Non-pigmented ciliary epithelial cell (primary cell): Measurements from ENCODE around the gene HMGCS2.
A peak's percentile ranks its signal among the peaks of the same experiment; 100 is the strongest.

Experiments
- DNase-seq: peaks from one replicate; pipeline ENCODE4 v3.0.0-alpha.2; 2010; ENCODE audit warnings: low read depth

Gene HMGCS2

DNA sequence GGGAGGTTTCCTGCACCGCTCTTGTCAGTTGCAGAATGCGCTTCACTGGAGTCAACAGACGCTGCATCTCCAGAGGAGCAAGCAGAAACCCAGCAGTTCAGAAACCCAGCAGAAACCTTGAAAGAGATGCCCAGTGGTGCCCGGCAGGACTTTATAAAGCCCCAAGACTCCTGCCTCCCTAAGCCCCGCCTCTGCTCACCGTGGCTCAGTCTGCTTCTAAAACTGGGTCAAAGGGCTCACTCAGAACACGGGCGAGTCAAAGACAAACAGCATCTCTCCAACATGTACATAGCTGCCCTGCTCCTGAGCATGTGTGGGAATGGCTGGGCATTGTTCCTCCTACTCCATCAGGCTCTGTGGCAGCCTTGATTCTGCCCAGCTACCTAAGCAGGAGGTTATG is at the start of gene HMGCS2:
Gene HMGCS2, minus strand, starts transcription at position 128 of the 400 bp plus-strand sequence. Its CDS starts 61 bp downstream, at position 67.
- no peak for DNase-seq

DNA sequence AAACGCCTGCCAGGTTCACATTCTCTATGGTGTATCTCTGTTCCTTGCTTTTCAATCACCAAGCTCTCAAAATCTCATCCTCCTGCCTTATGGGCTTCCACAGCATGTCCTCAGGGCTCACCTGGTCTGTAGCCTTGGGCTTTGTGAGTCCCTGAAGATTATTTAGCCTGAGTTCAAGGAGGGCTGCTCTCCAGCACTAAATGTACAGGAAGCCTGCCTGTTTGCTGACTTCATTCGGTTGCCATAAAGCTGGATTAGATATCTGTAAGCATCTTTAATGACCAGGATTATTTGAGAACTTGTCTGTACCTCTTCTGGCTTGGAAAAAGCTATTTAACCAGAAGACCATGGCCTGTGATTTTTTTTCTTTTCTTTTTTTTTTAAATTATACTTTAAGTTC is 49.5 kb upstream of the HMGCS2 start:
- DNase-seq, result no peak

DNA sequence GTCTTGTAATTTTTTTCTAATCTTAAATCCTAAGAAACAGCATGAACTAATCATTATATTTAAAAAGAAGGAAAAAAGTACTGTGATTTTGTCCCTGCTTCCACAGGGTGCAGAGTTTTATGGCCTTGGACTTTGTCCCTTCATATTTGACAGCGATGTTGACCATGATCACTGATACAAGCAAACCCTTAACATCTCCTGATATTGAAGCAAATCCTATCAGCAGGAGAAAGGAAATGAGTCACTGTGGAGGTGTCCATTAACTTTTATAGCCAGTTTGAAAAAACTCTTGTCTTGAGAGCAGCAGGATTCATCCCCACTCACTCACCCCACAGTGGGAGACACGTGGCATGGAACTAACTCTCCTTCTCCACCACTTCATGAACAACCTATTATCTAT is 47.7 kb upstream of the HMGCS2 start:
- DNase-seq, result peak; percentile 6

DNA sequence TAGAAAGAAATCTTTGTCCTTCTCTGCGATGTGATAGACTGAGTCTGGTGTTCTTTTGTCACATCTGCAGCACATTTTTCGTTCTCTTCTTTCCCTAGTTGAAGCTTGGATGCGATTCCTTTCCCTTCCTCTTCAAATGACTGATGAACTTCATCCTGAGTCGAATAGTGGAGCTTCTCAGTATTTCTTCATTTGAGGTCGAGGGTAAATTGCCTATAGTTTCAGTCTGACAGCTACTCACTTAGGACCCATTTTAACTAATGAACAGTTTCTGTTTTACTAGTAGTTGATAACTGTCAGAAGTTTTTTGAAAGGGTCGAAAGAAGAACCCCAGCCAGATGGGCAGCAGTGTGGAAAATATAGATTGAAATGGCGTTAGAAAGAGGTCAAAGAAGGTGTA is 47.2 kb upstream of the HMGCS2 start:
- DNase-seq, result no peak

DNA sequence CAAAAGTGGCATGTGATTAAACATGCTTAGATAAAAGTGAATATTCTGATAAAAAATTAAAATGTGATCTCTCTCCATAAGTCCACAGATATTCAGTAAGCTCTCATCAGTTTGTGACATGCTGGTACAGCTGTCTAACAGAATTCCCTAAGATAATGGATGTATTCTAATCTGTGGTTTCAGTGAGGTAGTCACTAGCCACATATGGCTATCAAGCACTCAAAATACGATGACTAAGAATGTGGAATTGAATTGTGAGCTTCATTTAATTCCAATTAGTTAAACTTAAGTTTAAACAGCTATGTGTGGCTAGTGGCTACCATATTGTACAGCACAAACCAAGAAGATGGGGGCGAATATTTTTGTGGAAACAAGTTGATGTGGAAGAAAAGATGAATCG is 46.7 kb upstream of the HMGCS2 start:
- DNase-seq, result peak; percentile 10

DNA sequence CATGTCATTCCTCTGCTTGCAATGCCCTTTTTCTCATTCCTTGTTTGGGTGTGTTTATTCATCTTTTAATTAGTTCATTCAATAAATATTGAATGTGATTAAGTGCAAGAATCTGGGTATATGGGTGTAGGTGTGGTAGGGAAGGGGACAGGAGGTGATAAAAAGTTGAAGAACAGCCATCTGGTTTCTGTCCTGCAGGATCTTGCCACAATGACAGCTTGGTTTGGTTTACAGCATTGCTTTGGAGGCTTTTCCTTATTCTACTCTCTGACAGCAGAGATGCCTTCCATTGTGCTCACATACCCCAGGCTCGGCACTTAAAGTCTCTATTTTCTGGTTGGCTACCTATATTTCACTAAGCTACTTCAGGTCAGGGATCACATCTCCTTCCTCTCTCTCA is 45.6 kb upstream of the HMGCS2 start:
- no peak for DNase-seq

DNA sequence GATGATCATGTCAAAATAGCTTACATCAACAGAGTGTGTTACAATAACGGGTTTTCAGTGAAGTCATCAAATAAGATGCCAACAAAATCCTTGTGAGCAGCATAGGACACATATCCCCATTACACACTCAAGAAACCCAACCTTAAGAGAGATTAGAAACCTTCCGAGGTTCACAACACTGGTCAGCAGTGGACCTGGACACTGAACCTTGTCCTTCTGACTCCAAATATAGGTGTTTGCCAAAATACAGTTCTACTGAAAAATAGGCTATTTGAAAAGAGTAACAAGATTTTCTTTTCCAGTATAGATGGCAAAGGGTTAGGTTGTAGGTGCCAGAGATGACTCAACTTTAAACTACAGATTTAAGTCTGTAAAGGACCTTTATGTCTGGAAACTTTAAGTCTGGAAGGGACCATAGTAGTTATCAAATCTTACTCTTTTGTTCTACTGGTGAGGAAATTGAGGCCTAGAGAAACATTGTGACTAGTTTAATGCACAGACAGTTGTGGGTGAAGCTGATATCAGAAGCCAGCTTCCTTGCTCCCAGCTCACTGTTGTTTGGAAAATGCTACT is 43.4 kb upstream of the HMGCS2 start:
- DNase-seq, result no peak

DNA sequence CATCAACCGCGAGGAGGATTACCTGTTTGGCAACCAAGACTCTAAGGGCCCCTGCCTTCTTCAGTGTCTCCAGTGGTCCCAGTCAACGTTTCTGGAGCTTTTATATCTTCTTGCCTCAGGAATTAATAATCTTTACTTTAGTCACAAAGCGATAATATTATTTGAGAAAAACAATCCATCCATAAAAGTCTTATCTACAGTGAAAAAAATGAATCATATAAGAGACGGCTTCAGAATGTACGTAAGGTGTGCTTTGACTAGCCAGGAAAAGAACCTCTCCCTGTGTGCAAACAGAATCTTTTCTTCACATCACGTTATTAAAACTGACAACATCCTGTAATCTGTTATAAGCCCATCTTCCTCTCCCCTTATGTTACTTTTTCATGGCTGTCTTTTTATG is 42.7 kb upstream of the HMGCS2 start, which contains the start of gene REG4:
Gene REG4, minus strand, starts transcription at position 74 of the 400 bp plus-strand sequence. CDS start 2,691 bp downstream, outside the sequence.
- DNase-seq, result no peak

DNA sequence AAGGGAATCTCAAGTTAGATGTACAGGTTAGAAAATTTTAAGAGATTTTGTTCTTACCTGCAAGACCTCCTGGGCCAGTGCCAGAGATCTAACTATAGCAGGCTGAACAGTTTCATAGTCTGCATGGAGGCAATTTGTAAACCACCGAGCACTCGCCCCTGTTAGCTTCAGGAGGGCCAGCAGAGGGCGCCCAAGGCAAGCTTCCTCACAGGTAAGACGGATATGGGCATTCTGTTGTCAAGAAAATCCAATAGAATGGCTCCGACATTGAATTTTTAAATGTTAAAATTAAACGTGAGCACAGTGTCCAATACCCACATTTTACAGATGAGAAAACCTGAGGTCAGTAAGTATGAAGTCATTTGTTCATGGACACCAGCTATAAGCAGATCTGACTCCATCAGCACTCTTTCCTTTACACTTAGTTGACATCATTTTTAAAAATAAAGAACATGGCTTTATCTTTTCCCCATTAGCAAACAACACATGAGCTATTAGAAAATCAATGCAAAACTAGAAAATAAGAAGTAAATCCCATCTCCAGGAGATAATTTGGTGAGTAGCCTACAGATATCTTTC is 40.4 kb upstream of the HMGCS2 start:
- DNase-seq, result no peak

DNA sequence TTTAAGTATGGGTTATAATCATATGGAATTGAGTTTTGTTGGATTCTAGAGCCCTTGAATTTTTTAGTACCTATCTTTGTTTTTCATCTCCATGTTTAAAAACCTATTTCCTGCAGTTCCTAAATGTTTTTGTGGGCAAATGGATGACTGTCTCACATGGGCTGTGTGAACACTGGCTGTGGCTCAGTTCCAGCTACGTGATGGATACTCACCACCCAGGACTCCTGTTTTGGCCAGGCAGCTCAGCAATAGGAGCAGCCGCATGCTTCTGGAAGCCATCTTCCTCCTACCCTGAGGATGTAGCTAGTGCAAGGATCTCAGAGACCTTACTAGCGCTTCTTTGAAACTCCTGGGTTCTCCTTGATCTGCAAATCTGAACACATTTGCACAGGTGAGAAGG is 39.8 kb upstream of the HMGCS2 start:
- no peak for DNase-seq

DNA sequence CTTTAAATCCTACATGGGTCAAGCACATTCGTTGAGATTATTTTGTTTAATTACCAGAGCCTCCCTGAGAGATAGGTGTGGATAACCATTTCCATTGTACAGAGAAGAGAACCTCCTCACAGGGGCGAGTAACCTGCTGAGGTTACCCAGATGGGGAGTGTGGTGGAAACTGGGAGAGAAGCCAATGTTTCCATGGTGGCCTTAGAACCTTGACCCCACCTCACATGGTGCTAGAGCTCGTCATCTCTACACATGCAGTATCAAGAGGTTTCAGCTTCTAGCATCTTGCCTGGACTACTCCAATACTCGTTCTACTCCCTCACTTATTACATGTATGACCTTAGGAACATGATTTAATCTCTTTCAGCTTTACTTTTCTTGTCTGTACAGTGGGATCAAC is 37.8 kb upstream of the HMGCS2 start:
- DNase-seq, result no peak

DNA sequence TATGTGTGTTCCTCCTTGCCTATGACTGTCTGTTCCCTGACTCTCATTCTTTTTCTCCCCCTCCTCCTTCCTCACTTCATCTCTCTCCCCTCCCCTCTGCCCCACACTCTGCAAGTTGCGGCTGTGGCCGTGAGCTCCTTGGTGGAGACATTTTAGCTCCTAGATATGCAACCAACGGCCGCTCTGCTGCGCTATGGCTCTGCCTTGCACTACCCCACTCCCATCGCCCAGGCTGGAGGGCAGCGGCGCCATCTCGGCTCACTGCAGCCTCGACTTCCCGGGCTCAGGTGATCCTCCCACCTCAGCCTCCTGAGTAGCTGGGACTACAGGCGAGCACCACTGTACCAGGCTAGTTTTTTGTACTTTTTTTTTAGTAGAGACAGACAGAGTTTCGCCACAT is 37.0 kb upstream of the HMGCS2 start:
- no peak for DNase-seq

DNA sequence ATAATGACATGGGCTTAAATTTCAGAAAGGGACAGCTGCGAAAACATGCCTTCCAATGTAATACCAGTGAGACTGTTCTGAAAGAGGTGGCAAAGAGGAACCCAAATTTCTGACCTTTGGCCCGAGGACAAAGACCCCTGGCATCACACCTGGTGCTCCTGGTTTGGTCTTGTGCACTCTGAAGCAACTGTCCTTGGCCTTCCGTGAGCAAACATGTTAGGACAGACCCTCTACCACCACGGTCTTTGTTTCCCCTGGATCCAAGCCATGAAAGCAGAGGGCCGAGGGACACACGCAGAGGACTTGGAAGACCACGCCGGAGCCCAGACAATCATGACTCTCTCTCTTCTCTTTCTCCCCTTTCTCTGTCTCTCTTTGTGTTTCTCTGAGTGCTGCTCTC is 36.5 kb upstream of the HMGCS2 start:
- DNase-seq, result no peak

DNA sequence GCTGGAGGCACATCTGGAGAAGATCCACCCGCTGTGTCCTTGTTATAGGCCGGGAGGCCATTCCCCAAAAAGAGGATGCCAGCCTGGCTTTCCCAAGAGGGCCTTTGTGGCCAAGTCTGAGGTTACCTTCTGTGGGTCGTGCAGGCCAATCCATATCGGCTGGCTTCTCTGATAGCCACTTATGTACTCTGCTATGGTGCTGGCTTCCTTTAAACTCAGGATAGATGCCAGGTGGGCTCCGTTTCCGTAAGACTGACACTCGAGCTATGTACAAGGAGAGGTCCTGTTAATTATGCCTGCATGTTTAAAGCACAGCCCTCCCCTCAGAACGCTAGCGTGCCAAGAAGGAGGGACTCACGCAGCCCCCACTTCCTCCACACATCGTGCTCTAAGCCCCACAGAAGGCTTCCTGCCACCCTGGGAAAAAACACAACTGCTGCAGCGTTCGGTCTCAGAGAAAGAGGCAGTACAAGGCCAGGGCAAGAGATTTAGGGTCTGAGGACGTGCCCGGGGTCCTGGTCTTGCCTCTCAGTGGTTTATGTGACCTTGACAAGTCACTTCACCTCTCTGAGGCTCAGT is 31.0 kb upstream of the HMGCS2 start:
- no peak for DNase-seq

DNA sequence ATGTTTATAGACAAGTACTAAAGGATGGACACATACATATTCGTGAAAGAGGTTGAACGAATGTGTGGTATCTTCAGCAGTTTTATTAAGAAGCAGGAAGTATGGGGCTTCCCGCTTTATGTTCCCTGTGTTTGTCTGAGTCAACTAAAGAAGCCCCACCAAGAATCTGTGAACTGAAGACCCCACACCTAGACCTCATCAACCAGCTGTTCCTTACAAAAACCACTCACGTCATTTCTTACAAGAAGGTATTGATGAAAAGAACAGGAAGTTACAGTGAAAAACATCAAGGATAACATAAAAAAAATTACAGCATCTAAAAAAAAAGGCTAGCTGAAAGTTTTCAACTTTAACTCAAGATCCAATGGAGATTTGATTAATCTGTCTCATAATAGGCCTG is 30.3 kb upstream of the HMGCS2 start:
- no peak for DNase-seq

DNA sequence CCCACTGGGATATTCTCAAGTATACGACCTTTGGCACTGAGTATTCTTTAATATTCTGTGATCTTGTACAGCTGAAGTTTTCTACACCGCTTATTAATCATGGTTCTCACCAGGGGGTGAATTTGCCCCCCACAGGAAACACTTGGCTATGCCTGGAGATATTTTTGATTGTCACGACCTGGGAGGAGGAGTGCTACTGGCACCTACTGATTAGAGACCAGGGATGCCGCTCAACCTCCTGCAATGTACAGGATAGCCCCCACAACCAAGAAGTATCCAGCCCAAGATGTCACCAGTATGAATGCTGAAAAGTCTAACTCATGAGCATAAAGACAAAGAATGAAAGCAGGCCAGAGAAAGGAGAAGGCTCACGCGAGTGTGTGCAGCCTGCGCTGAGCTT is 28.9 kb upstream of the HMGCS2 start:
- DNase-seq, result no peak

DNA sequence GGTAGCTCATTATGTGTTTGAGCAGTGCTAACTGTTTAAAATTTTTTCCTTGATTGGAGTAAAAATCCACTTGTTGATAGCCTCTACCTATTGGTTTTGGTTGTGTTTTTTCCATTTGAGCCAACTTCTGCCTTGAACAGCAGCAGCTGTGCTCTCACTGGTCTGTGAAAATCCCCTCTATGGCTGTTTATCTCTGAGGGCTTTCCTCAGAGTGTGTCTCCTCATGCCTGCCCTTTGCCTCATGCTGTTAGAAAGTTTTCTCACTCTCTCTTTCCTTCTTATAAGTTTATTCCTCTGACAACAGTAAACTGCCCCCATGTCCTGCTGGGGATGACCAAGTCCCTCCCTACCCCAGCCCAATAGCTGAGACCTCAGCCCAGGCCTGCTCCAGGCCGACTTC is 28.5 kb upstream of the HMGCS2 start:
- DNase-seq, result no peak

DNA sequence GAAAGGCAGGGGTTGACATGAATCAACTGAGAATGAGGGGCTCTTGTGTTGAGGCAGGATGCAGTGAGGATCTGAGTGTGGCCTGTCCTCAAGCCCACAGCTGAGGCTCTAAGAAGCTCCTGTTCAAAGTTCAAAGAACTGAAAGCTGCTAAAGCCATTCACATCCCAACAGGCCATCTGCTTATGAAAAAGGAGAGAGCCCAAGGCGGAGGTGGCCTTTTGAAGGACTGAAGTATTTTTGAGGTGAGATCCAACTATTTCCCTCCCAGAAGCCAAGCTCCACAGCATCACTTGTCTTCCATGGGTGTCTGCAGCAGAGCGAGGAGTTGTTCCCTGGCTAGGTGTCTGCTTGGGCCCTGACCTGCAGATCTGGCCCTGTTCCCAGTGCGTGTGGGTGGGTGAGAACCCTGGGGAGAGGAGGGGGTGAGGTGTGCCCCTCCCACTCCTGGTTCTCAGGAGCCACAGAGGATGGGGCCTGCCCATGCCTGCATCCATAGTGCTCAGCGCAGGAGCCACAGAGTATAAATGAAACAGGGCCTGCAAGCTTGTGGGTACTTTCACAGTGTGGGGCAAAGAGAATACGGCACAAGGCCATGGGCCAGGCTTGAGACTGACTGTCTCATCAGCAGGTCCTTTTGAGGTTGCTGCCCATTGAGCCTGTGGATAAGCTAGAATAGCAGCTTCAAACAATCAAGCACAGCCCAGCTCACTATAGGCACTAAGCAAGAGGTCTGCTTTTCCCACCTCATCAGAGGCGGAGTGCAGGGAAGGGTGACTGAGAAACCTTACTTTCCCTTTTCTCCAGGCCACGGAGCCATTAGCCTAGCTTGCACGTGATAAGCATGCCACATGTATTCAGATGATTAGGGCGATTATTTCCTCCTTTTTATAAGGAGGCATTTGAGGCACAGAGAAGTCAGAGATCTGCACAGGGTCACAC is 26.8 kb upstream of the HMGCS2 start:
- no peak for DNase-seq

DNA sequence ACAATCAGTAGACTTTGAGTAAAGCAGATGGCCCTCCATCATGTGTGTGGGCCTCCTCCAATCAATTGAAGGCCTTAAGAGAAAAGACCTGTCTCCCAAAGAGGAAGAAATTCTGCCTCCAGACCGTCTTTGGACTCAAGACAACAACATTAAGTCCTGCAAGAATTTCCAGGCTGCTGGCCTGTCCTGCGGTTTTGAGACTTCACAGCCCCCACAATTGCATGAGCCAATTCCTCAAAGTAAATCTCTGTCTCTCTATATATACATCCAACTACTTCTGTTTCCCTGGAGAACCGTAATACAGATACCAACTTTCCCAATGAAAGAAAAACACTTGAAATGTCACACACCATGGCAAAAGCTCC is 26.2 kb upstream of the HMGCS2 start:
- DNase-seq, result no peak

DNA sequence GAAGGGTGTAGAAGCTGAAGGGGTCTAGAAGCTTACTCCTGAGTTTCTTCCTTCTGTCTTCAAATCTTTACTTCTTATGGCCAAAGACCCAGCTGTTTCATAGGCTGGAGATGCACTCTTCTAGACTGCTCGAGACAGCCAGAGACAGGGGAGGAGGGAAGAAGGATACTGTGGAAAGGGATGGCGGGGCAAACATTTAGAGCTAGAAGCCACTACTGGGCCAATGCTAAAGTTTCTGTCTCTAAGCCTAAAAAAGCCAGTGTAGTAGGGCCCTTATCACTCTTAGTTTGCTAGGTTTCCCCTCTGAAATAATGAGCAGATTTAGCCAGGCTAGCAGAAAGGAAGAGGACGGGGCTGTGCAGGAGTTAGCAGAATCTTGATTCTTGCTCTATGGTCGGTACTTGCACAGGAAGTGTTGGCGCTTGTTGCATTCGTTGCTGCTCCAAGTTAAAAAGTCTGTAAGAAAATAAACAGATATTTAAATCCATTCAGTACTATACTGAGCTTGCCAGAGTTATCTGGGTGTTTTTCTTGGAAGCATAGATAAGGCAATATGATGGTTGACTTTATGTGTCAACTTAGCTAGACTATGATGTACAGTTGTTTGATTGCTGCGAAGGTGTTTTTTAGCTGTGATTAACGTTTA is 25.6 kb upstream of the HMGCS2 start:
- DNase-seq, result no peak

DNA sequence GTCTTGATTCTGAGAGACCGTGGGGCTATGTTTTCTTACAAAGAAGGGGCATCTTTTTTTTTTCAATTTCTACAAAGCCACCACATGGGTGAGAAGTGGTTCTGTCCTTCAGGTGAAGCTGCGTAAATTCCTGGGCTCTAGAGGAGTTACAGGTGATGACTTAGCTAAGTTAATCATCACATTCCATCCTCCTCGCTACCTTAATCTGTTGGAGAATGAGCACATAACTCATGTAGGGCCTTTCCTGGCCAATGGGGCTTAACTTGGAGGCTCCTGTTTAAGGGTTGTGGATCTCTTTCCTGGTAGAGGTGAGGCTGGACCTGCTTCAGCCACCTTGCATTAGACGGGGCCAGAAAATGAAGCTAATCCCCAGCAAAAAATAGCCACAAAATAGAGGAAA is 22.7 kb upstream of the HMGCS2 start:
- no peak for DNase-seq

DNA sequence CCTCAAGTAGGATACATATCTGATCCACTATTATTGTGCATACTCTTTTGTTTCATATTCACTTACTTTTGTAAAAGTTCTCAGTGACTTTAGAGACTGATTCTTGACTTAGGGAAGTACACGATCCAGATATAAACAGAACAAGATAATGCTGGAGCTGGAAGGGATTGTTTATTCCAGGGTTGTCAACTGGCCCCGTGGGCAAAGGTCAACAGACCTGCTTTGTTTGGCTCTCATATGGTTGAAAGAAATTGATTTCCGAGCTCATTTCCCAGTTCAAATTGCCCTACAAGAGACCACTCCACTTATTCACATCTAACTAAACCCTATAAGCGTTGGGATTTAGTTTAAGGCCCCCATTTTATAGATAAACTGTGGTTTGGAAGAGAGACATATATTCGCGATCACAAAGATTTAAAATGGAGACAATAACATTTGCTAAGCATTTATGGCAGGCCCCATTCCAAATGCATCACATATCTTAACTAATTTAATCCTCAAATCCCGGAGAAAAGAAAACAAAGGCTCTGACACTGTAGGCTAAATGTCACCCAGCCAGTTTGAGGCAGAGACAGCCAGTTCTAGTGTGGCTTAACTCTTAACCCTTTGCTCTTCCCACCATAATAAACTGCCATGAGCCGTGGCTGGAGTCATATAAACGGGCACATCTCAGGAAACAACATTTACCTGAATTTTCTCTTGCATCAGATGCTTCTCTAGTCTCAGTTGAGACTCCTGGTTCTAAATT is 21.9 kb upstream of the HMGCS2 start:
- DNase-seq, result no peak
